Fibroblast of peridontal ligament (primary cell): ENCODE data around the gene CEMP1.
A peak's percentile ranks its signal among the peaks of the same experiment; 100 is the strongest.

Experiments
- DNase-seq: peaks from one replicate; pipeline ENCODE4 v3.0.0-alpha.2; 2010; ENCODE audit errors: extremely low read depth

The CEMP1 gene

GRCh38 chr16:2484898-2485508 lies 46.2 kb downstream of the CEMP1 start:
- DNase-seq = no peak

- no peak for DNase-seq
These were observed 47.0 kb downstream of the CEMP1 start for GRCh38 chr16:2483939-2484897.

- DNase-seq = peak; percentile 69
These were observed 48.3 kb downstream of the CEMP1 start for GRCh38 chr16:2482708-2483534.

- no peak for DNase-seq
These were observed 49.0 kb downstream of the CEMP1 start for GRCh38 chr16:2482249-2482648.

- DNase-seq = no peak
These were observed 49.5 kb downstream of the CEMP1 start for GRCh38 chr16:2481676-2482075.

GRCh38 chr16:2480948-2481347 lies 50.3 kb downstream of the CEMP1 start:
- no peak for DNase-seq
